Measurements from ENCODE around the gene DYNC1LI2.

The DYNC1LI2 gene

DNA sequence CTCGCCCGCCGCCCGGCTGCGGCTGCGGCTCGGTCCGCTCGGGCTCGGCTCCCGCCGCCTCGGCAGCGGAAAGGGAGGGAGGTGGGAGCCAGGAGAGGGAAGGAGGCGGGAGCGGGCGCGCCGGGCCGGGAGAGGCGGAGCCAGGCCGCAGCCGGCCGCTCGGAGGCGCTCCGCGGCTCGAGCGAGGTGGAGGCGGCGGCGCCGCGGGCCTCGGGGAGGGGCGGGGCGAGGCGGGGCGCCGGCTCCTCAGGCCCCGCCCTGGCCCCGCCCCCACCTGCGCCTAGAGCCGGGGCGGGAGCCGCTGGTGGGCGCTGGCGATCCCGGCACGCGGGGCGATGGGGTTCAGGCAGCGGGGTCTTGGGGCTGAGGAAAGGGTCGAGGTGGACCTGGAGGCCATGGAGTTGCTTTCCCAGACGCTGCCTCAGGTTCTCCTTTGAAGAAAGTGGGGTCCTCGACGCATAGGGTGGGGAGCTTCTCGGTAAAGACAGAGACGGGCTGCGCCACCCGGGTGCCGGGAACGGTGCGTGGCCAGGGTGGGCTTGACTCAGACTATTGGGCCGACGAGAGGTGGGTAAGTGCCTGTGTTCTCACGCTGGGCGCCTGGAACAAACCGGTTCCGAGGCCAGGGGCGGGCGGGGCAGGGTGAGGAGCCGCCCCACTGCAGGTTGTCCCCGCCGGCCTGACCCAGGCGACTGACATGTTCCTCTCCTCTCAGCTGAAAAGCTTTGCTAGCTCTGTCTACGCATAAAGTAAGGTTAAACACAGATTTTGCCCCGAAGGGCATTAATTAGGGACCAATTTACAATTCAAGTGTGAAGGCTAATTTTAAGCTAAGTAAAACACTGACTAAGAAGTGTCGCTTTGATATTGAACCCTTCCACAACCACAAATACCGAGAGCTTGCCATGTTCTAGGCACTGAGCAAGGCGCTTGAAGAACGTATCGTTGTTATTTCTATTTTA is 54.5 kb downstream of the DYNC1LI2 start, which contains the start of gene CMTM4 (continued):
- TF ChIP-seq ZNF561 (tag by site-specific recombination; IDR thresholded peaks at IDR 0.05; ENCODE audit: borderline replicate concordance) (peak; percentile 50; the same call in 1 of the 2 replicates), ZNF184 (tag by site-specific recombination; IDR thresholded peaks at IDR 0.05) (no peak), ZNF248 (tag by site-specific recombination; IDR thresholded peaks at IDR 0.05) (no peak), ZNF114 (tag by site-specific recombination; IDR thresholded peaks at IDR 0.05) (no peak), ZNF211 (tag by site-specific recombination; IDR thresholded peaks at IDR 0.05; ENCODE audit: low read depth) (no peak), ZNF677 (tag by site-specific recombination; IDR thresholded peaks at IDR 0.05) (no peak), HOXC10 (CRISPR knock-in tag; IDR thresholded peaks at IDR 0.05) (no peak), WT1 (tag by site-specific recombination; IDR thresholded peaks at IDR 0.05) (no peak), SP7 (tag by site-specific recombination; IDR thresholded peaks at IDR 0.05) (peak; percentile 68), ZBTB20 (tag by site-specific recombination; IDR thresholded peaks at IDR 0.05) (peak; percentile 60), ZNF112 (tag by site-specific recombination; IDR thresholded peaks at IDR 0.05) (no peak), ZNF529 (tag by site-specific recombination; IDR thresholded peaks at IDR 0.05; ENCODE audit: insufficient replicate concordance) (no peak), ZNF214 (tag by site-specific recombination; IDR thresholded peaks at IDR 0.05; ENCODE audit: borderline replicate concordance) (no peak), SP2 (tag by site-specific recombination; IDR thresholded peaks at IDR 0.05) (peak; percentile 69), ZNF311 (tag by site-specific recombination; IDR thresholded peaks at IDR 0.05; ENCODE audit: borderline replicate concordance) (no peak), ZBTB17 (tag by site-specific recombination; IDR thresholded peaks at IDR 0.05) (no peak), KLF8 (tag by site-specific recombination; IDR thresholded peaks at IDR 0.05) (peak; percentile 75; the same call in 1 of the 2 replicates), ZNF843 (tag by site-specific recombination; IDR thresholded peaks at IDR 0.05) (0 out of 2 replicates have a peak, but pooled peaks have one; percentile 46), GLIS1 (tag by site-specific recombination; IDR thresholded peaks at IDR 0.05) (peak; percentile 48), GLI2 (tag by site-specific recombination; IDR thresholded peaks at IDR 0.05; ENCODE audit: borderline replicate concordance, low read depth) (no peak), ZNF2 (tag by site-specific recombination; IDR thresholded peaks at IDR 0.05) (peak; percentile 42; the same call in 1 of the 2 replicates), ZNF19 (tag by site-specific recombination; IDR thresholded peaks at IDR 0.05; ENCODE audit: low read depth) (no peak), IKZF3 (tag by site-specific recombination; IDR thresholded peaks at IDR 0.05) (peak; percentile 90), MYNN (tag by site-specific recombination; IDR thresholded peaks at IDR 0.05; ENCODE audit: borderline replicate concordance) (no peak), ZNF558 (tag by site-specific recombination; IDR thresholded peaks at IDR 0.05) (no peak), ZBTB8A (tag by site-specific recombination; IDR thresholded peaks at IDR 0.05) (peak; percentile 81), ZNF23 (tag by site-specific recombination; IDR thresholded peaks at IDR 0.05; ENCODE audit: borderline replicate concordance) (no peak), ZNF362 (tag by site-specific recombination; IDR thresholded peaks at IDR 0.05) (no peak), ZNF391 (tag by site-specific recombination; IDR thresholded peaks at IDR 0.05; ENCODE audit: borderline replicate concordance, low read depth) (0 out of 2 replicates have a peak, but pooled peaks have one; percentile 33), ZNF157 (tag by site-specific recombination; IDR thresholded peaks at IDR 0.05) (no peak), ZNF830 (tag by site-specific recombination; IDR thresholded peaks at IDR 0.05; ENCODE audit: low read depth) (no peak), ZNF416 (tag by site-specific recombination; IDR thresholded peaks at IDR 0.05) (no peak), ZNF366 (tag by site-specific recombination; conservative IDR thresholded peaks at IDR 0.05) (no peak), ZNF174 (tag by site-specific recombination; IDR thresholded peaks at IDR 0.05) (no peak), ZNF501 (tag by site-specific recombination; IDR thresholded peaks at IDR 0.05) (0 out of 2 replicates have a peak, but pooled peaks have one; percentile 43), ZNF274 (IDR thresholded peaks at IDR 0.05; ENCODE audit: low read length) (no peak), ZNF274 (tag by site-specific recombination; IDR thresholded peaks at IDR 0.05; ENCODE audit: borderline replicate concordance) (no peak)
- TF ChIP-seq, protein P1, sequence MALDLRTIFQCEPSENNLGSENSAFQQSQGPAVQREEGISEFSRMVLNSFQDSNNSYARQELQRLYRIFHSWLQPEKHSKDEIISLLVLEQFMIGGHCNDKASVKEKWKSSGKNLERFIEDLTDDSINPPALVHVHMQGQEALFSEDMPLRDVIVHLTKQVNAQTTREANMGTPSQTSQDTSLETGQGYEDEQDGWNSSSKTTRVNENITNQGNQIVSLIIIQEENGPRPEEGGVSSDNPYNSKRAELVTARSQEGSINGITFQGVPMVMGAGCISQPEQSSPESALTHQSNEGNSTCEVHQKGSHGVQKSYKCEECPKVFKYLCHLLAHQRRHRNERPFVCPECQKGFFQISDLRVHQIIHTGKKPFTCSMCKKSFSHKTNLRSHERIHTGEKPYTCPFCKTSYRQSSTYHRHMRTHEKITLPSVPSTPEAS (tag by site-specific recombination; IDR thresholded peaks at IDR 0.05) = no peak
- TF ChIP-seq, protein P2, sequence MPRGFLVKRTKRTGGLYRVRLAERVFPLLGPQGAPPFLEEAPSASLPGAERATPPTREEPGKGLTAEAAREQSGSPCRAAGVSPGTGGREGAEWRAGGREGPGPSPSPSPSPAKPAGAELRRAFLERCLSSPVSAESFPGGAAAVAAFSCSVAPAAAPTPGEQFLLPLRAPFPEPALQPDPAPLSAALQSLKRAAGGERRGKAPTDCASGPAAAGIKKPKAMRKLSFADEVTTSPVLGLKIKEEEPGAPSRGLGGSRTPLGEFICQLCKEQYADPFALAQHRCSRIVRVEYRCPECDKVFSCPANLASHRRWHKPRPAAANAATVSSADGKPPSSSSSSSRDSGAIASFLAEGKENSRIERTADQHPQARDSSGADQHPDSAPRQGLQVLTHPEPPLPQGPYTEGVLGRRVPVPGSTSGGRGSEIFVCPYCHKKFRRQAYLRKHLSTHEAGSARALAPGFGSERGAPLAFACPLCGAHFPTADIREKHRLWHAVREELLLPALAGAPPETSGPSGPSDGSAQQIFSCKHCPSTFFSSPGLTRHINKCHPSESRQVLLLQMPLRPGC (tag by site-specific recombination; IDR thresholded peaks at IDR 0.05) = 0 out of 2 replicates have a peak, but pooled peaks have one; percentile 29

Data from HEK293 (cell line).